ENCODE measurements around the gene TMOD2.
"Not testable (repeated sequence)": the region's sequence is repeated elsewhere in the genome, so short reads cannot be mapped to it uniquely, and the experiment has no call there.

DNA sequence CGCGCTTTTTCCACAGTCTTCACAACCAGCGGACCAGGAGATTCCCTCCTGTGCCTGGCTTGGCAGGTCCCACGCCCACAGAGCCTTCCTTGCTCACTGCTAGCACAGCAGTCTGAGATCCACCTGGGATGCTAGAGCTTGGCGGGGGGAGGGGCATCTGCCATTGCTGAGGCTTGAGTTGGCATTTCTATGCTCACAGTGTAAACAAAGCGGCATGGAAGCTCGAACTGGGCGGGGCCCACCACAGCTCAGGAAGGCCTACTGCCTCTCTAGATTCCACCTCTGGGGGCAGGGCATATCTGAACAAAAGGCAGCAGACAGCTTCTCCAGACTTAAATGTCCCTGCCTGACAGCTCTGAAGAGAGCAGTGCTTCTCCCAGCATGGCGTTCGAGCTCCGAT is 35.7 kb downstream of the TMOD2 start:
- TF ChIP-seq, protein P1, sequence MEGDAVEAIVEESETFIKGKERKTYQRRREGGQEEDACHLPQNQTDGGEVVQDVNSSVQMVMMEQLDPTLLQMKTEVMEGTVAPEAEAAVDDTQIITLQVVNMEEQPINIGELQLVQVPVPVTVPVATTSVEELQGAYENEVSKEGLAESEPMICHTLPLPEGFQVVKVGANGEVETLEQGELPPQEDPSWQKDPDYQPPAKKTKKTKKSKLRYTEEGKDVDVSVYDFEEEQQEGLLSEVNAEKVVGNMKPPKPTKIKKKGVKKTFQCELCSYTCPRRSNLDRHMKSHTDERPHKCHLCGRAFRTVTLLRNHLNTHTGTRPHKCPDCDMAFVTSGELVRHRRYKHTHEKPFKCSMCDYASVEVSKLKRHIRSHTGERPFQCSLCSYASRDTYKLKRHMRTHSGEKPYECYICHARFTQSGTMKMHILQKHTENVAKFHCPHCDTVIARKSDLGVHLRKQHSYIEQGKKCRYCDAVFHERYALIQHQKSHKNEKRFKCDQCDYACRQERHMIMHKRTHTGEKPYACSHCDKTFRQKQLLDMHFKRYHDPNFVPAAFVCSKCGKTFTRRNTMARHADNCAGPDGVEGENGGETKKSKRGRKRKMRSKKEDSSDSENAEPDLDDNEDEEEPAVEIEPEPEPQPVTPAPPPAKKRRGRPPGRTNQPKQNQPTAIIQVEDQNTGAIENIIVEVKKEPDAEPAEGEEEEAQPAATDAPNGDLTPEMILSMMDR (IDR thresholded peaks at IDR 0.05) = not testable (repeated sequence)
- not testable (repeated sequence) for TF ChIP-seq POLR2A (IDR thresholded peaks at IDR 0.05)

Measured in heart left ventricle (tissue), 13 donors.